Right atrium auricular region (tissue), 2 donors: ENCODE results near the gene CERK. TPM values are rescaled to one million over a fixed set of nuclear protein-coding genes. Genes with fewer than 3 reads are reported as not detected.

Source experiments
- DNase-seq: peaks from one replicate; pipeline ENCODE4 v3.0.0-alpha.2; 2019; ENCODE audit warnings: low spot score
- H3K27ac ChIP-seq, 2 donors: fragments of 200-600 bp; sonication (generic); 1 replicate in 1 of 2; 2 replicates in 1 of 2; pipeline ENCODE4 v1.5.1; 2016 to 2019
- H3K27me3 ChIP-seq, 2 donors: fragments of 200-600 bp; sonication (generic); one replicate each; pipeline versions ENCODE4 v1.5.1 to v1.6.0; 2017 to 2019
- H3K36me3 ChIP-seq: fragments of 200-600 bp; sonication (generic); one replicate; pipeline ENCODE4 v1.5.1; 2016
- H3K4me1 ChIP-seq, 2 donors: fragments of 200-600 bp; sonication (generic); one replicate each; pipeline versions ENCODE4 v1.5.1 to v1.6.0; 2017 to 2019
- H3K4me3 ChIP-seq, 2 donors: fragments of 200-600 bp; sonication (generic); 1 replicate in 1 of 2; 2 replicates in 1 of 2; pipeline ENCODE4 v1.5.1; 2017 to 2019; ENCODE audit warnings: mild to moderate bottlenecking in 1 of 2, moderate library complexity in 1 of 2
- H3K9me3 ChIP-seq, 2 donors: fragments of 200-600 bp; sonication (generic); one replicate each; pipeline ENCODE4 v1.5.1; 2019
- total RNA-seq, 2 donors: library from RNA; depleted of rRNA; stranded (reverse); fragments of >200 nt; gene quantifications; one replicate each; pipeline ENCODE4 v1.1.0, GENCODE V29; 2016
- TF ChIP-seq, protein P1 (sequence below), 2 donors: fragments of 200-600 bp; sonication (generic); IDR thresholded peaks; one replicate each; pipeline ENCODE4 v1.5.1; 2019; ENCODE audit warnings: antibody characterized with exemption in 2 of 2

CERK gene
- total RNA-seq, 2 donors from 2014 or later = 46.0 to 59.8 TPM

DNA sequence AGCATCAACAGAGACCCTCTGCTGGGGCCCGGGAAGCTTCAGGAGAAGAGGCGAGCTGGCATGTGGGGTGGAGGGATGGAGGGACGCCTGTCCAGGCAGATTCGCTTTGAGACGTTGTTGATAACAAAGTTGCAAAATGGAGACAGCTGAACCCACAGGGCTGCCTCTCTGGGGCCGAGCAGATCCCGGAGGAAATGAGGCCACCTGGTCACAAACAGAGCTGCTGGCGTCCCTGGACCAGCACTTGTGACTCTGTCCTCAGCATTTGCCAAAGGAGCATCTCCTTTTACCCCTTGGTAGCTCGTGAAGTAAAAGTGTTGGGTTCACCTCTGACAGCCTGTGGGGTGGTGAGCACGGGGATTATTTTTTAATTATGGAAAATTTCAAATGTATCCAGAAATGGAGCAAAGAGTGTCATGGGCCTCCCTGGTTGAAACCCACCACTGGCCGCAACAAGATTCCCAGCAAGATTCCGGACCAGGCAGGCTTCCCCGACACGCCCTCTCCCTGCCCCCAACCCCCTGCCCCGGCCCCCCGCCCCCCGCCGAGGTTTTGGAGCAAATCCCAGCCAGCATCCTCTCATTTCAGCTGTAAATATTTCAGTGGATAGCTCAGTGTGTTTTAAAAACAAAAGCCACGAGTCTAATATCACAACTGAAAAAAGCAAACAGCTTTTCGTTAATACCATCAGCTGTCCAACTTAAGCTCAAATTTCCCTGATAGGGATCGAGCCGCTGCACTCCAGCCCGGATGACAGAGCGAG lies 97.6 kb downstream of the CERK start:
- Histone ChIP-seq H3K36me3 (peaks cover 6% of the 10 kb centered on the region), H3K4me3 (no peak overlapping the region), H3K27ac (peak overlapping the region; percentile 12 to 60), H3K9me3 (no peaks in the 10 kb centered on the region), H3K4me1 (peaks cover 0 to 58% of the 10 kb centered on the region in 2 donors), H3K27me3 (no peaks in the 10 kb centered on the region)
- TF ChIP-seq, protein P1, sequence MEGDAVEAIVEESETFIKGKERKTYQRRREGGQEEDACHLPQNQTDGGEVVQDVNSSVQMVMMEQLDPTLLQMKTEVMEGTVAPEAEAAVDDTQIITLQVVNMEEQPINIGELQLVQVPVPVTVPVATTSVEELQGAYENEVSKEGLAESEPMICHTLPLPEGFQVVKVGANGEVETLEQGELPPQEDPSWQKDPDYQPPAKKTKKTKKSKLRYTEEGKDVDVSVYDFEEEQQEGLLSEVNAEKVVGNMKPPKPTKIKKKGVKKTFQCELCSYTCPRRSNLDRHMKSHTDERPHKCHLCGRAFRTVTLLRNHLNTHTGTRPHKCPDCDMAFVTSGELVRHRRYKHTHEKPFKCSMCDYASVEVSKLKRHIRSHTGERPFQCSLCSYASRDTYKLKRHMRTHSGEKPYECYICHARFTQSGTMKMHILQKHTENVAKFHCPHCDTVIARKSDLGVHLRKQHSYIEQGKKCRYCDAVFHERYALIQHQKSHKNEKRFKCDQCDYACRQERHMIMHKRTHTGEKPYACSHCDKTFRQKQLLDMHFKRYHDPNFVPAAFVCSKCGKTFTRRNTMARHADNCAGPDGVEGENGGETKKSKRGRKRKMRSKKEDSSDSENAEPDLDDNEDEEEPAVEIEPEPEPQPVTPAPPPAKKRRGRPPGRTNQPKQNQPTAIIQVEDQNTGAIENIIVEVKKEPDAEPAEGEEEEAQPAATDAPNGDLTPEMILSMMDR (IDR thresholded peaks at IDR 0.05) = no peak
- DNase-seq = no peak

DNA sequence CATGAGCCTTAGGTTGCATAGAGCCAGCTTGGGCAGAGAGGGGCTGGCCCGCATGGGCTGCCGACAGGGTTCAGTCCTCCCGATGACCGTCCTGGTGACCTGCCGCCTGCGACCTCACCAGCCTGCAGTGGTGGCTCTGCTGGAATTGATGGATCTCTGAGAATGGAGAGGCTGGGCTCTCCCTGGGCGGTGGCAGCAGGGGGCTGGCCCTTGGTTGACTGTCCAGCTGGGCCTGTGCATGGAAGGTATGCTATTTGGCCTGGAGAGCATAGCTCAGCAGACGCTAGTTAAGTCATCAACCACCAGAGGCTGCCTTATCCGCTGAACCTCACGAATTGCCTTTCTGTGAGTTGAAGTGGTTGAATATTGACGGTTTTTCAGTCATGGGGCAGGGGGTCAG lies 98.2 kb downstream of the CERK start:
- TF ChIP-seq, protein P1 (IDR thresholded peaks at IDR 0.05) = no peak
- Histone ChIP-seq H3K4me3 (no peak overlapping the region), H3K9me3 (no peaks in the 10 kb centered on the region), H3K27ac (peak overlapping the region; percentile 12 to 60), H3K36me3 (peaks cover 6% of the 10 kb centered on the region), H3K4me1 (peaks cover 0 to 59% of the 10 kb centered on the region in 2 donors), H3K27me3 (no peaks in the 10 kb centered on the region)
- no peak for DNase-seq

DNA sequence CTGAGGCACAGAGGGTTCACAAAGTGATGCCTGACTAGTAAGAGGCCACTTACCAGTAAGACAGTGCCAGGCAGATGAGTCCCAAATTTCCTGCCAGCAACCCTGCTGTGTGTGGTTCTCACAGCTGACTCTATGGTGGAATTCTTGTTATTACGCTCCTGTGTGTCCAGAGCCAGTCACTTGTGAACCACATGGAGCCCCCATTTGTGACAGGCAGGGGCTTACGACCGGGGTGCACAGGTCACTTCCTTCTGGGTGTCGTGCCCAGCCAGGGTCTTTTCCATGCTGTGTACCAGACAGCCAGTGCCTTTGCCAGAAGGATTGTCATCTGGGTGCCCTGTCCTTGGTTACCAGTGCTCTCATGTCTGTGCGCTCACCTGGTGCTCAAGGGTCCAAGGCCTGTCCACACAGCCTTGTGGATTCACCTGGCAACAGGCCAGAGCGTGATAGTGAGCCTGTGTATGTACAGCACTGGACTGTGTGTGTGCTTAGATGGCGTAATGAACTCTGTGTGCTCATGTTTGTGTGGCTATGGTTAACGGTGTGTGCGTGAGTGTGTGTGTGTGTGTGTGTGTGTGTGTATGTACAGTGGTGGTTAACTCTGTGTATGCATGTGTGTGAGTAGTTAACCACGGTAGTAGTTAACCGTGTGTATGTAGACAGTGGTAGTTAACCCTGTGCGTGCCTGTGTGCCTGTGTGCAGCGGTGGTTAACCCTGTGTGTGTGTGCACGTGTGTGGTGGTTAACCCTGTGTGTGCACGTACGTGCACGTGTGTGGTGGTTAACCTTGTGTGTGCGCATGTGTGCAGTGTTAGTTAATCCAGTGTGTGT lies 99.2 kb downstream of the CERK start:
- TF ChIP-seq, protein P1 (IDR thresholded peaks at IDR 0.05) = no peak
- Histone ChIP-seq H3K36me3 (peaks cover 6% of the 10 kb centered on the region), H3K27ac (peak overlapping the region in 1 of 2 donors; percentile 64), H3K27me3 (no peaks in the 10 kb centered on the region), H3K9me3 (no peaks in the 10 kb centered on the region), H3K4me3 (no peak overlapping the region), H3K4me1 (peaks cover 0 to 68% of the 10 kb centered on the region in 2 donors)
- no peak for DNase-seq

DNA sequence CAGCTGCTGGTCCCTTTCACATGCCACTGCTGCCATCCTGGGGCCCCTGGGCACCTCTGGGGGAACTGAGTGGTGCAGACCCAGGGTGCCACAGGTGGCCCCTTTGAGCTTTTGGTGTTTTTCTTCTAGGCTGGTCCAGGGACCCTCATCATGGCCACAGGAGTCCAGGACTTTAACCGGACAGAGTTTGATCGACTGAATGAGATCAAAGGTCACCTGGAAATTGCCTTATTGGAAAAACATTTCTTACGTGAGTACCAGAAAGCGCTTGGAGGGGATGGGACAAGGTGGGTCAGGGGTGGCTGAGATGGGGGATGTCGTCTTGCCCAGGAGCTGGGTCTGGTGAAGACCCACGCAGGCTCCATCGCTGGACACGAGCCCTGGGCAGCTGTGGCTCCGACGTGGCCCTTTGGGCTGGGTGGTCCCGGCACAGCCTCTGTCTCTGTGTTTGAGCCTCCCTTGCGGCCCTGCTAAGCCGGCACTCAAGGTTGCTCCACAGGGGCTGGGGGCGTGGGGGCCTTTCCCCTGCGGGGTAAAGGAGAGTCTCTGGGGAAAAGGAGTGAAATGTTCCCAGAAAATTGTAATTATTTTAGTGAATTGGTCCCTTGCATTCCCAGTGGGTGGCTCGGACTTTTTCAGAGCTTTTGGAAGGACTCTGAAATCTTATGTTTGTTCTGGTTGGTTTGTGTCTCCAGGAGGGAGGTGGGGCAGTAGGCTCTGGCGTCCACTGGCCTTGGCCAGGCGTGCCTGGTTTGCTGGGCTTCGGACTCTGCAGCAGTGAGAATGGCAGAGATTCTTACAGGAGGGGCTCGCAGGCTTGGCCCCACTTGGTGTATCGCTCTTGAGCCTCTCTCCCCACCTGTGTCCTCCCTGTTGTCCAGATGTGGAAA lies 100.1 kb downstream of the CERK start:
- no peak for DNase-seq

More for the DNA sequence above, 100.1 kb downstream of the CERK start:
- peaks cover 0 to 73% of the 10 kb centered on the region in 2 donors for H3K4me1 ChIP-seq
- peak overlapping the region in 1 of 2 donors; percentile 64 for H3K27ac ChIP-seq
- peaks cover 6% of the 10 kb centered on the region for H3K36me3 ChIP-seq
- TF ChIP-seq, protein P1 (IDR thresholded peaks at IDR 0.05) = no peak
- no peaks in the 10 kb centered on the region for H3K27me3 ChIP-seq
- H3K9me3 ChIP-seq = no peaks in the 10 kb centered on the region
- no peak overlapping the region for H3K4me3 ChIP-seq
